Measurements from ENCODE around the gene PLEKHG2. TPM values are rescaled to one million over a fixed set of nuclear protein-coding genes. Genes with fewer than 3 reads are reported as not detected.

The PLEKHG2 gene
- polyA plus RNA-seq, 1 donor from 2014 or later, result 14.3 TPM

Small RNAs within 50 kb of the gene (small RNA-seq; reads per million reads assigned to genes)
- gene MIR4530, result 0 reads per million in 3 experiments
- gene RN7SL566P, result 0 to 0.08 (median 0) reads per million in 3 experiments

Other genes starting within 250 kb of the PLEKHG2 start
- not detected in 2 replicates for gene NCCRP1, start 215.7 kb upstream of the PLEKHG2 start, polyA plus RNA-seq
- not detected in 2 replicates for gene SYCN, start 208.4 kb upstream of the PLEKHG2 start, polyA plus RNA-seq
- gene IFNL3, start 167.7 kb upstream of the PLEKHG2 start, polyA plus RNA-seq, result not detected in 2 replicates
- gene IFNL4, start 163.8 kb upstream of the PLEKHG2 start, polyA plus RNA-seq, result not detected in 2 replicates
- not detected in 2 replicates for gene IFNL2, start 144.3 kb upstream of the PLEKHG2 start, polyA plus RNA-seq
- not detected in 2 replicates for gene IFNL1, start 116.3 kb upstream of the PLEKHG2 start, polyA plus RNA-seq
- gene LRFN1, start 91.8 kb upstream of the PLEKHG2 start, polyA plus RNA-seq, result 1.9 and 2.2 TPM in 2 replicates
- 0.35 TPM in 1 of 2 replicates, not detected in the other for gene GMFG, start 76.6 kb upstream of the PLEKHG2 start, polyA plus RNA-seq
- gene SAMD4B, start 70.2 kb upstream of the PLEKHG2 start, polyA plus RNA-seq, result 17.9 and 19.3 TPM in 2 replicates
- gene PAF1, start 21.6 kb upstream of the PLEKHG2 start, polyA plus RNA-seq, result 37.3 and 67.2 TPM in 2 replicates
- 39.5 and 52.1 TPM in 2 replicates for gene MED29, start 21.3 kb upstream of the PLEKHG2 start, polyA plus RNA-seq
- 0.34 TPM in 1 of 2 replicates, not detected in the other for gene ZFP36, start 5.8 kb upstream of the PLEKHG2 start, polyA plus RNA-seq
- gene RPS16, start 23.3 kb downstream of the PLEKHG2 start, polyA plus RNA-seq, result 22.6 and 31.0 TPM in 2 replicates
- 90.7 and 92.5 TPM in 2 replicates for gene SUPT5H, start 32.9 kb downstream of the PLEKHG2 start, polyA plus RNA-seq
- 64.1 and 66.2 TPM in 2 replicates for gene TIMM50, start 68.2 kb downstream of the PLEKHG2 start, polyA plus RNA-seq
- 34.4 and 35.5 TPM in 2 replicates for gene DLL3, start 86.3 kb downstream of the PLEKHG2 start, polyA plus RNA-seq
- 1.3 TPM in 1 of 2 replicates, not detected in the other for gene SELENOV, start 102.5 kb downstream of the PLEKHG2 start, polyA plus RNA-seq
- gene EID2B, start 120.2 kb downstream of the PLEKHG2 start, polyA plus RNA-seq, result 32.6 and 36.5 TPM in 2 replicates
- 45.4 and 47.4 TPM in 2 replicates for gene EID2, start 127.5 kb downstream of the PLEKHG2 start, polyA plus RNA-seq
- gene LGALS13, start 189.9 kb downstream of the PLEKHG2 start, polyA plus RNA-seq, result not detected in 2 replicates
- not detected in 2 replicates for gene LGALS16, start 243.2 kb downstream of the PLEKHG2 start, polyA plus RNA-seq

Measured in neural cell (in vitro differentiated cells).